Brain microvascular endothelial cell (primary cell): Measurements from ENCODE around the gene DIS3L2.

Experiments used
- DNase-seq: peaks from one replicate; pipeline ENCODE4 v3.0.0-alpha.2; 2020
- H3K27ac ChIP-seq: fragments of 250-450 bp; sonication (Bioruptor Pico); 2 replicates; pipeline ENCODE4 v1.5.1; 2020; ENCODE audit warnings: mild to moderate bottlenecking, moderate library complexity
- H3K27me3 ChIP-seq: fragments of 250-450 bp; sonication (Bioruptor Pico); replicated peaks from 2 replicates; pipeline ENCODE4 v1.5.1; 2020; ENCODE audit warnings: mild to moderate bottlenecking
- H3K36me3 ChIP-seq: fragments of 250-450 bp; sonication (Bioruptor Pico); replicated peaks from 2 replicates; pipeline ENCODE4 v1.5.1; 2020; ENCODE audit warnings: mild to moderate bottlenecking
- H3K4me3 ChIP-seq: 2 replicates; pipeline ENCODE4 v1.5.1; 2011; ENCODE audit warnings: low read depth, mild to moderate bottlenecking, control low read depth, low read length, moderate library complexity
- CTCF ChIP-seq: IDR thresholded peaks from 2 replicates; pipeline ENCODE4 v1.5.1; 2011; ENCODE audit warnings: low read depth, mild to moderate bottlenecking, moderate library complexity, low read length, control low read depth, inconsistent platforms; ENCODE audit errors: missing control alignments
- in situ Hi-C: cut with HindIII; loops from 2 replicates; pipeline ENCODE4 v1.10.0; 2017; ENCODE audit warnings: low sequenced_read_pairs, low pct_ligation_motif_present

Gene DIS3L2

GRCh38 chr2:232238108-232238507 lies 276.6 kb downstream of the DIS3L2 start:
- in situ Hi-C loops = no loop called here
- Histone ChIP-seq H3K27me3 (no peaks in the 10 kb centered on the region), H3K4me3 (no peak overlapping the region), H3K36me3 (no peaks in the 10 kb centered on the region), H3K27ac (no peak overlapping the region)
- peak; percentile 76 for DNase-seq
- TF ChIP-seq CTCF = no peak

GRCh38 chr2:232238596-232238995 lies 277.1 kb downstream of the DIS3L2 start:
- Histone ChIP-seq H3K27me3 (no peaks in the 10 kb centered on the region), H3K4me3 (no peak overlapping the region), H3K27ac (no peak overlapping the region), H3K36me3 (no peaks in the 10 kb centered on the region)
- no peak for TF ChIP-seq CTCF
- no peak for DNase-seq
- in situ Hi-C loops = no loop called here

GRCh38 chr2:232239951-232240681 lies 278.6 kb downstream of the DIS3L2 start:
- H3K36me3 ChIP-seq = no peaks in the 10 kb centered on the region
- DNase-seq = no peak
- no peak overlapping the region for H3K27ac ChIP-seq
- no peak for TF ChIP-seq CTCF
- no peak overlapping the region for H3K4me3 ChIP-seq
- no peaks in the 10 kb centered on the region for H3K27me3 ChIP-seq
- in situ Hi-C loops = no loop called here

- H3K36me3 ChIP-seq = no peaks in the 10 kb centered on the region
- in situ Hi-C loops = no loop called here
- H3K27me3 ChIP-seq = no peaks in the 10 kb centered on the region
- no peak for DNase-seq
- no peak overlapping the region for H3K27ac ChIP-seq
- TF ChIP-seq CTCF = no peak
- H3K4me3 ChIP-seq = no peak overlapping the region
Measured at GRCh38 chr2:232240906-232241305, 279.4 kb downstream of the DIS3L2 start.

GRCh38 chr2:232242316-232242715 lies 280.8 kb downstream of the DIS3L2 start:
- no peak for DNase-seq
- TF ChIP-seq CTCF = no peak
- no peak overlapping the region for H3K27ac ChIP-seq
- H3K36me3 ChIP-seq = no peaks in the 10 kb centered on the region
- H3K27me3 ChIP-seq = no peaks in the 10 kb centered on the region
- H3K4me3 ChIP-seq = no peak overlapping the region
- in situ Hi-C loops = no loop called here

GRCh38 chr2:232245111-232245510 lies 283.6 kb downstream of the DIS3L2 start:
- Histone ChIP-seq H3K4me3 (no peak overlapping the region), H3K36me3 (no peaks in the 10 kb centered on the region), H3K27ac (no peak overlapping the region), H3K27me3 (no peaks in the 10 kb centered on the region)
- in situ Hi-C loops = no loop called here
- no peak for DNase-seq
- TF ChIP-seq CTCF = no peak
